Small intestine (tissue), 7 donors: ENCODE data around the gene HCRT. TPM values are rescaled to one million over a fixed set of nuclear protein-coding genes. Genes with fewer than 3 reads are reported as not detected.
A peak's percentile ranks its signal among the peaks of the same experiment; 100 is the strongest.

ENCODE experiments used
- DNase-seq, 2 donors: peaks; one replicate each; pipeline versions ENCODE4 v3.0.0 to v3.0.0-alpha.2; 2013
- FAIRE-seq: peaks from 2 replicates; lab custom pipeline; 2012; peaks lifted over from hg19 to GRCh38; lab: Jason Lieb, UNC
- H3K27ac ChIP-seq, 3 donors: one replicate each; pipeline ENCODE4 v1.5.1; 2013; ENCODE audit warnings: low read length in 2 of 3, mild to moderate bottlenecking in 2 of 3, control low read depth in 1 of 3, inconsistent platforms in 1 of 3, low read depth in 1 of 3, moderate library complexity in 1 of 3
- H3K27me3 ChIP-seq, 3 donors: one replicate each; pipeline ENCODE4 v1.6.1; 2013; ENCODE audit warnings: low read length in 3 of 3, inconsistent platforms in 1 of 3; ENCODE audit not compliant: control insufficient read depth in 3 of 3, insufficient read depth in 3 of 3
- H3K36me3 ChIP-seq, 3 donors: one replicate each; pipeline ENCODE4 v1.6.1; 2013; ENCODE audit warnings: low read length in 3 of 3, inconsistent platforms in 1 of 3, low read depth in 1 of 3, mild to moderate bottlenecking in 1 of 3, moderate library complexity in 1 of 3; ENCODE audit not compliant: control insufficient read depth in 3 of 3, insufficient read depth in 2 of 3
- H3K4me1 ChIP-seq, 3 donors: one replicate each; pipeline ENCODE4 v1.6.1; 2013; ENCODE audit warnings: low read length in 2 of 3, inconsistent platforms in 1 of 3, low read depth in 1 of 3, mild to moderate bottlenecking in 1 of 3, moderate library complexity in 1 of 3; ENCODE audit not compliant: control insufficient read depth in 3 of 3, insufficient read depth in 2 of 3
- H3K4me3 ChIP-seq, 3 donors: one replicate each; pipeline ENCODE4 v1.5.1; 2013; ENCODE audit warnings: low read length in 3 of 3, control low read depth in 1 of 3, inconsistent platforms in 1 of 3, low read depth in 1 of 3, mild to moderate bottlenecking in 1 of 3, moderate library complexity in 1 of 3
- H3K9me3 ChIP-seq, 2 donors: one replicate each; pipeline ENCODE4 v1.6.1; 2013; ENCODE audit warnings: low read depth in 1 of 2, low read length in 1 of 2; ENCODE audit not compliant: control insufficient read depth in 2 of 2, insufficient read depth in 1 of 2
- WGBS, 3 donors: extraction: QIAGEN DNeasy Blood & Tissue Kit; methylation state at CpG; one replicate each; pipeline ENCODE4 v1.1.7; 2013; 5-methylcytosine and 5-hydroxymethylcytosine counted together
- polyA plus RNA-seq, 4 donors: library from polyadenylated mRNA; stranded (reverse) in 3 of 4; unstranded in 1 of 4; fragments of 200-250 nt in 3 of 4; fragments of 120-200 nt in 1 of 4; gene quantifications; one replicate each; pipeline versions ENCODE4 v1.2.1 to v1.2.3, GENCODE V29; 2013
- donor health status: healthy with polysubstance abuse.
- donor health status: control.
- donor health status: control.
- donor health status: Bipolar disorder and iron deficiency.
- donor health status: healthy.

Gene HCRT
- polyA plus RNA-seq, 4 donors: not detected

DNA sequence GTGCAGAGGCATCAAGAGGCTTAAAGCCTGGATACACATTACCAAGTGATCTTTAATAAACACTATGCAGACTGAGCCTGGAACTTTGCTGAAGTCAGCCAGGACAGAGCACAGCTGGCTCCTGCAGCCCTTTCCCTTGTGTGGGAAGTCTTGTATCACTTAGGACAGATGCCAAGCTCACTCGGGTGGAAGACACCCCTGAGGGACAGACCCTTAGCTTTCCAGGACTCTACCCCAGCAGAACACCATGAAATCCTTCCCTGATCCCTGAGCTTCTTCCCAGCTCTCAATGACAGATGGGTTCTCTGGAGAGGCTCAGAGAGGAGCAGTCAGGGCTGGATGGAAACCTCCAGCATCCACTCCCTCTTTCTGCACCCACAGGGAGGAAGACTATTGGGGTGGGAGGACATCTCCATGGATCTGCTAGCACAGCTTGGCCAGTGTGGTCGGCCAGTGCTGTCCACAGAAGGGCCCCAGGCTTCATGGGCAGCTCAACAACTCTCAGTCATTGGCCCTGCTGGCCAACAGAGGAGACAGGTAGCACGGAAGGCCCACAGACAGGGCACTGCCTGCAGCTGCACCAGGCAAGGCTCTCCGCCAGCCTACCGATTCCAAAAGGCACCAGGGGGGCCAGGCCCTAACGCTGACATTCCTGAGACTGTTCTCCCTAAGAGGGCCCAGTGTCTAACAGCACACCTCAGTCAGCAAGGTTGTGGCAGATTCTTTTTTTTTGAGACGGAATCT, 46.3 kb downstream of the HCRT start:
- H3K27ac ChIP-seq: peak overlapping the region in 1 of 3 donors; percentile 43
- H3K4me3 ChIP-seq: no peak overlapping the region
- DNase-seq (no peak), FAIRE-seq (no peak)
- no peaks in the 10 kb centered on the region for H3K9me3 ChIP-seq
- WGBS, 3 donors: 68 to 78% (median 70%) methylated on average over 7 of the region's 7 CpGs
- H3K27me3 ChIP-seq: no peaks in the 10 kb centered on the region
- peaks cover 2 to 36% (median 9%) of the 10 kb centered on the region in 3 donors for H3K4me1 ChIP-seq
- peaks cover 9 to 69% (median 11%) of the 10 kb centered on the region in 3 donors for H3K36me3 ChIP-seq

- H3K36me3 ChIP-seq: peaks cover 2 to 68% (median 5%) of the 10 kb centered on the region in 3 donors
- peak overlapping the region; percentile 75 to 96 (median 84) for H3K27ac ChIP-seq
- FAIRE-seq (no peak), DNase-seq (no peak)
- no peaks in the 10 kb centered on the region for H3K27me3 ChIP-seq
- 57 to 66% (median 62%) methylated on average over 3 of the region's 3 CpGs for WGBS, 3 donors
- no peaks in the 10 kb centered on the region for H3K9me3 ChIP-seq
- H3K4me3 ChIP-seq: peak overlapping the region in 1 of 3 donors; percentile 33
- peaks cover 9 to 57% (median 10%) of the 10 kb centered on the region in 3 donors for H3K4me1 ChIP-seq
Observed at GRCh38 chr17:42136654-42137051, 48.6 kb downstream of the HCRT start.

DNA sequence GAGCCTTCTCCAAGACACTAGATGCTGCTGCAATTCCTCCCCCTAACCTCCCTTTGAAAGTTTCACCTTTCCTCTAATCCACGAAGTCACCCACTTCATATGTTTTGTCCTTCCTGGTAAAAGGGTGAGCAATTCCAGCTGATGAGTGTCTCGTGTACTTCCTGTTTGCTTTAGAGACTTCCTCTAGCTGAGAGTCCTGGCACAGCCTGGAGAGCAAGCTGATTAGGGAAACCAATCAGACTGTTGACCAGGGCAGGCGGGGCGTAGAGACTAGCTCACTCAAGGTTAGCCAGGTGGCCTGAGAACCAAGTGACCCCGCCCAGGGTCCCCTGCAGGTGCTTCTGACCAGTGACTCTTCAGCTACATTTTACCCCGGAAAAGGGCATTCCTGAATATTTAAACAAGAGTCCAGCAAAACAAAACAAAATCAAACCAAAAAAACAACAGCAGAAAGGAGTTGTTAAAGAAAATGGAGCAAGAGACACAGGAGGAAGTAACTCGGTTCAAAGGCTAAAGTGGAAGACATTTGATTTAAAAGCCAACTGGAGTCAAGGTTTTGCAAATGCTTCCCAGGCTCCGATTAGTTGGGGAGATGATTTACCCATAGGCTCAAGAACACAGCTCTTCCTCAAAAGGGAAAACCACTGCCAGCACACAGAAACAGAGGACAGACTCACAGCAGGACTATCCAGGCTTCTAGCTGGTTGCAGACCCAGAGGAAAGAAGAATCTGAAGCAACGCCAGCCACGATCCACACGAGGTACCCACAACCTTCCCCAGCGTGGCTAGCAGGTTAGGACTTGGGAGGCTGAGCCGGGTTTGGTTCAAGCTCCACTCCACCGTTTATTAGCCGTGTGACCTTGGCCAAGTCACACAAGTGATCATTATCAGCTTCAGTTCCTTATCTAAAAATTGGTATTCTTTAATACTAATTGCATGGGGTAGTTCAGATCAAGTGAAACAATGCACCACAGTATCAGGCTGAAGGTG, 49.3 kb downstream of the HCRT start:
- Histone ChIP-seq H3K9me3 (no peaks in the 10 kb centered on the region), H3K27ac (peak overlapping the region; percentile 75 to 96 (median 84)), H3K36me3 (peaks cover under 1 to 63% (median 2%) of the 10 kb centered on the region in 3 donors), H3K4me3 (peak overlapping the region in 2 of 3 donors; percentile 3 to 33), H3K4me1 (peaks cover 9 to 60% (median 10%) of the 10 kb centered on the region in 3 donors), H3K27me3 (no peaks in the 10 kb centered on the region)
- 10 to 38% (median 17%) methylated on average over 15 of the region's 15 CpGs for WGBS, 3 donors
- FAIRE-seq (peak; percentile 19), DNase-seq (peak; percentile 91 to 98)

DNA sequence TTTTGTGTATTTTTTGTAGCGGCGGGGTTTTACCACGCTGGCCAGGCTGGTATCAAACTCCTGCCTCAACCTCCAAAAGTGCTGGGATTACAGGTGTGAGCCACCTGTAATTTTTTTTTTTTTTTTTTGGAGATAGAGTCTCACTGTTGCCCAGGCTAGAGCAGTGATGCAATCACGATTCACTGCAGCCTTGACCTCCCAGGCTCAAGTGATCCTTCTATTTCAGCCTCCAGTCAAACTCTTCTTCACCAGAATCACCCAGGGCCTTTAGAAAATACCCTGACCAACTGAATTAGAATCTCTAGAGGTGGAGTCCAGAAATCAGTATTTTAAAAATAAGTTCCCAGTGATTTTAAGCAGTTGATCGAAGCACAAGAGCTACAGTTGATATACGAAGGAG, 50.1 kb downstream of the HCRT start:
- Histone ChIP-seq H3K4me1 (peaks cover 9 to 60% (median 10%) of the 10 kb centered on the region in 3 donors), H3K27ac (peak overlapping the region; percentile 75 to 96 (median 84)), H3K4me3 (no peak overlapping the region)

More for the DNA sequence above, 50.1 kb downstream of the HCRT start:
- H3K9me3 ChIP-seq: no peaks in the 10 kb centered on the region
- FAIRE-seq (no peak), DNase-seq (no peak)
- WGBS, 3 donors: 59 to 72% (median 69%) methylated on average over 6 of the region's 6 CpGs
- H3K27me3 ChIP-seq: no peaks in the 10 kb centered on the region
- peaks cover 0 to 64% (median 4%) of the 10 kb centered on the region in 3 donors for H3K36me3 ChIP-seq

Other genes with a start within 250 kb of the HCRT start
- gene CNP, start 218.7 kb downstream of the HCRT start, polyA plus RNA-seq: 10 to 100 TPM; 13.2 to 38.9 (median 28.4) TPM
- 10 to 100 TPM; 70.0 to 91.2 (median 74.7) TPM for gene DNAJC7, start 168.0 kb downstream of the HCRT start, polyA plus RNA-seq
- gene NKIRAS2, start 165.4 kb downstream of the HCRT start, polyA plus RNA-seq: 10 to 100 TPM; 21.1 to 38.8 (median 26.1) TPM
- 1 to 10 TPM in 1 of 4 donors, under 1 TPM in 3; 0.22 to 3.4 (median 0.52) TPM for gene C17orf113, start 134.9 kb downstream of the HCRT start, polyA plus RNA-seq
- 1 to 10 TPM in 1 of 4 donors, under 1 TPM in 1, not detected in 2; 0.31 to 2.3 TPM for gene ZNF385C, start 87.0 kb downstream of the HCRT start, polyA plus RNA-seq
- gene DHX58, start 72.7 kb downstream of the HCRT start, polyA plus RNA-seq: 10 to 100 TPM; 11.4 to 33.8 (median 13.7) TPM
- 10 to 100 TPM in 3 of 4 donors, 1 to 10 TPM in 1; 8.6 to 40.1 (median 26.2) TPM for gene KAT2A, start 64.1 kb downstream of the HCRT start, polyA plus RNA-seq
- under 1 TPM in 2 of 4 donors, not detected in 2; 0.04 to 0.37 TPM for gene HSPB9, start 62.6 kb downstream of the HCRT start, polyA plus RNA-seq
- gene RAB5C, start 30.5 kb downstream of the HCRT start, polyA plus RNA-seq: 100 to 1,000 TPM; 177 to 211 (median 199) TPM
- under 1 TPM in 2 of 4 donors, not detected in 2; 0.18 to 0.22 TPM for gene KCNH4, start 4.3 kb downstream of the HCRT start, polyA plus RNA-seq
- gene GHDC, start 9.0 kb upstream of the HCRT start, polyA plus RNA-seq: 10 to 100 TPM; 10.5 to 35.1 (median 20.3) TPM
- 10 to 100 TPM; 13.4 to 53.6 (median 20.1) TPM for gene STAT5B, start 90.9 kb upstream of the HCRT start, polyA plus RNA-seq
- gene STAT5A, start 103.0 kb upstream of the HCRT start, polyA plus RNA-seq: 10 to 100 TPM in 3 of 4 donors, 1 to 10 TPM in 1; 2.7 to 18.3 (median 12.1) TPM
- gene STAT3, start 203.0 kb upstream of the HCRT start, polyA plus RNA-seq: 100 to 1,000 TPM in 1 of 4 donors, 10 to 100 TPM in 3; 49.0 to 132 (median 66.1) TPM
- 10 to 100 TPM in 3 of 4 donors, 1 to 10 TPM in 1; 2.7 to 81.0 (median 16.3) TPM for gene CAVIN1, start 237.8 kb upstream of the HCRT start, polyA plus RNA-seq